GM12864 (cell line): ENCODE data around the gene RBM18.

Source experiments
- DNase-seq: peaks from one replicate; pipeline ENCODE4 v3.0.0-alpha.2; 2011; ENCODE audit warnings: low read depth
- H3K4me3 ChIP-seq: 2 replicates; pipeline ENCODE4 v1.5.1; 2011; ENCODE audit warnings: mild to moderate bottlenecking, low read depth, low read length, control low read depth
- TF ChIP-seq, protein P1 (sequence below): IDR thresholded peaks from 2 replicates; pipeline ENCODE4 v1.5.1; 2011; ENCODE audit warnings: low read depth, mild to moderate bottlenecking, moderate library complexity, low read length, control low read depth, inconsistent platforms; ENCODE audit errors: missing control alignments

The RBM18 gene

DNA sequence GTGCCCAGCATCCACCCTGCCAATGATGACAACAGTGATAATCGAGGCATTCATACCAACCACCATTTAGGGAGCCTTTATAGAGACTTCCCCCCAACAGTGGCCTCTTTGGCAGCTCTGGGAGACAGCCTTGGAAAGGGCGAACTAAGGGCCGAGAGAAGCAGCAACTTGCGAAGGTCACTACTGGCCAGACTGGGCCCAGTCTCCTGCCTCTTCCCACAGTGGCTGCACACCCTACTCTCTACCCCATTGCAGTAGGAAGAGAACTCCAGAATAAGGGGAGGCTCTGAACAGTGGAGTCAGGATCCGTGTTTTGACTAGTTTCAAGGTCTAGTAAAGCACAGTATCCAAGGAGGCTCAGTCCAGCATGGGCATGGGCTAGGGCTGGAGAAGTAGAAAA, 41.2 kb downstream of the RBM18 start:
- TF ChIP-seq, protein P1, sequence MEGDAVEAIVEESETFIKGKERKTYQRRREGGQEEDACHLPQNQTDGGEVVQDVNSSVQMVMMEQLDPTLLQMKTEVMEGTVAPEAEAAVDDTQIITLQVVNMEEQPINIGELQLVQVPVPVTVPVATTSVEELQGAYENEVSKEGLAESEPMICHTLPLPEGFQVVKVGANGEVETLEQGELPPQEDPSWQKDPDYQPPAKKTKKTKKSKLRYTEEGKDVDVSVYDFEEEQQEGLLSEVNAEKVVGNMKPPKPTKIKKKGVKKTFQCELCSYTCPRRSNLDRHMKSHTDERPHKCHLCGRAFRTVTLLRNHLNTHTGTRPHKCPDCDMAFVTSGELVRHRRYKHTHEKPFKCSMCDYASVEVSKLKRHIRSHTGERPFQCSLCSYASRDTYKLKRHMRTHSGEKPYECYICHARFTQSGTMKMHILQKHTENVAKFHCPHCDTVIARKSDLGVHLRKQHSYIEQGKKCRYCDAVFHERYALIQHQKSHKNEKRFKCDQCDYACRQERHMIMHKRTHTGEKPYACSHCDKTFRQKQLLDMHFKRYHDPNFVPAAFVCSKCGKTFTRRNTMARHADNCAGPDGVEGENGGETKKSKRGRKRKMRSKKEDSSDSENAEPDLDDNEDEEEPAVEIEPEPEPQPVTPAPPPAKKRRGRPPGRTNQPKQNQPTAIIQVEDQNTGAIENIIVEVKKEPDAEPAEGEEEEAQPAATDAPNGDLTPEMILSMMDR, result no peak
- no peak for DNase-seq
- no peak overlapping the region for H3K4me3 ChIP-seq

DNA sequence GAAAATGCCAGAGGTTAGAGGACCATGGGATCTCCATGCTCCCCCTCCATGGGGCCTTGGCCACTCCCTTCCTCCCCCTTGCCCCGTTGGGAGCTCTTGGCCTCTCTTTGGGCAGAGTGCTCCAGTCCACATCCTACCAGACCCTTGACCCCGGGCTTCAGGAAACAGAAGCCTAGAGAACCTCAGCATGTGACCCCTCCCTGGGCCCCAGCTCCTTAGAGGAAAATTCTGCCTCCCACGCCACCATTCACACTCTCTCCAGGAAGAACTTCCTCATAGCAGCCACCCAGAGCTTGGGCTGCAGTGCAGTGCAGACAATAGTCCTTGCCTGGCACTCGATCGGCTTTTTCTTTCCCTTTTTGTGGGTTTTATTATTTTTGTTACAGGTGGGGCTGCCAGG, 41.8 kb downstream of the RBM18 start:
- no peak overlapping the region for H3K4me3 ChIP-seq
- DNase-seq, result no peak
- TF ChIP-seq, protein P1, result no peak

DNA sequence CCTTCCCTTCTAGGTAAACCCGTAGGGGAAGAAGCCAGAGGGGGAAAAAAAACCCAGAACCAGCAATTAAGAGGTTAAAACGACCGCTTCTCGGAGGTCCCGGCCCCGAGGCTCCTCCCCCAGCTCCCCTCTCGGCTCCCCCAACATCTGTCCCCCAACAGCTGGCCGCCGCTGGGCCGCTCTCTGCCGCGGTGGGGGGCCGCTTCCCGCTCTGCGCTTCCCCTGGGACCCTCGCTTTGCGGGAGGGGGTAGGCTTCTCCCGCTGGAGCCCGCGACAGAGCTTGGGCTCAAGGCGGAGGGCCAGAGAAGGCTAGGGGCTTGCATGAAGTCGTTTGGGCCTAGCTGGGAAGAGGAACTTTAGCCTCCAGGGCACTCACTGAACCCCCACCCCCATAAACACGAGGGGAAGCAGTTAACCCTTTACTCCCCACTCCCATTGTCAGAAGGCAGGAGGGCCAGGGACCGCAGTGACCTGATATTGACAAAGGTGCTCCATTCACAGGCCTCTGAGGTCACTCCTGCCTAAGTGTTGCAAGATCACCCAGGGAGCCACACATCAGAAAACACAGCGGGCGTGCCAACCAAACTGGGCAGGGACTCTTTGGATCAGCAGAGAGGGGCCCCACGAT, 43.3 kb downstream of the RBM18 start:
- no peak overlapping the region for H3K4me3 ChIP-seq
- TF ChIP-seq, protein P1, result no peak
- DNase-seq, result no peak

DNA sequence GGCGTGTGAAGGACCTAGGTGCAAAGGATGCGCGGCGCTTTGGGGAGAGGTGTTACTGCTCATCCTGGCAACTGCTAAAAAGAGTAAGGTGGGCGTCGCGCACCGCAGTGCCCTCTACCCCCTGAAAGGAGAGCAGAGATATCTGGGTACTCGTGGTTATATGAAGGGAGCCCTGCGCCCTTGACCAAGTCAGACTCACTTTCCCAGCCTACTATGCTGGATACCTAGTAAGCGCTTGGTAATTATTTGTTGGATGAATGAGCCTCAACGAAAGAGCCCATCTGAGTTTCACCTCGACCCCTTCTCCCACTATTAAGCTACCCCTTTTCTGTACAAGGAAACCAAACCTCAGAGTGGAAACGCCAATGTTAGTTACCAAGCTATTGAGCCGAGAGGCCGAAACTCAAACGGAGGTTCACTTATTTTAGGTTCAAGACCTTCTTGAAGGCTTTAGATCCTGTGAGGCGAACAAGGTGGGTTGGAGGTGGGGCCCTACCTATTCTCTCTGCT, 43.9 kb downstream of the RBM18 start:
- TF ChIP-seq, protein P1, result no peak
- DNase-seq, result no peak
- no peak overlapping the region for H3K4me3 ChIP-seq

DNA sequence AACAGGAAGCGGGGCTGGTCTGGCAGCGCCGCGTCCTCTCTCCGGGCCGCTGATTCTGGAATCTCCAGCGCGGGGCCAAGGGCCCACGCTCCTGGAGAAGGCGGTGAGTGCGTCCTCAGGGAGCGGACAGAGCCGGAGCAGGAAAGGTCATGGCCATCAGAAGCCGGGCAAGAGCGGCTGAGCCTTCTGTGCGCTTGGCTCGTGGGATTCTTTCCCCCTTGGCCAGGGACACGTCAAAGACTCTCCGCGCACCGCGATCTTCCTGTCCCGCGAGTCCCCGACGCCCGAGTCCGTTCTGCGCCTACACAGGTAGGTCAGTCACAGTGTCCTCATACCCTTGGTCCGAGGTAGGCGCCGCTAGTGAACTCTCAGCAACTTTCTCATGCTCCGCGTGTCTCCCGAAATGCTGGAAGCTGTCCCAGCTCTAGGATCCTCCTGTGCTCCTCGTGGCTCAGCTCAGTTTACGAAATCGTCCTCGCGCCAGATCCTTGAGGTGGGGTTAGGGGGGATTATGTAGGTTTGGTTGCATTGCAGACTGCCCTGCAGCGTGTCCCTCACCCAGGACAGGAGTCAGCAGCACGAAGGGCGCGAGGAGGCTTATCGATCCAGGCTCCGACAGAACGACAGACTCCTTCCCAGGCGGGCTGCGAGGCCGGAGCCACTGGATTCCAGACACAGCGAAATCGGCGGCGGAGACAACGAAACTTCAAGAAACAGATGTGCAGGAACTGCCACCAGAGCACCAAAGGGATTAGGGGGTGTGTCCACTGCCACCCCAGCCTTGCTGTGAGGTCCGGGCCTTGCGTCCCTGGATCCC, 44.6 kb downstream of the RBM18 start:
- no peak for DNase-seq
- H3K4me3 ChIP-seq, result no peak overlapping the region
- TF ChIP-seq, protein P1, result no peak

DNA sequence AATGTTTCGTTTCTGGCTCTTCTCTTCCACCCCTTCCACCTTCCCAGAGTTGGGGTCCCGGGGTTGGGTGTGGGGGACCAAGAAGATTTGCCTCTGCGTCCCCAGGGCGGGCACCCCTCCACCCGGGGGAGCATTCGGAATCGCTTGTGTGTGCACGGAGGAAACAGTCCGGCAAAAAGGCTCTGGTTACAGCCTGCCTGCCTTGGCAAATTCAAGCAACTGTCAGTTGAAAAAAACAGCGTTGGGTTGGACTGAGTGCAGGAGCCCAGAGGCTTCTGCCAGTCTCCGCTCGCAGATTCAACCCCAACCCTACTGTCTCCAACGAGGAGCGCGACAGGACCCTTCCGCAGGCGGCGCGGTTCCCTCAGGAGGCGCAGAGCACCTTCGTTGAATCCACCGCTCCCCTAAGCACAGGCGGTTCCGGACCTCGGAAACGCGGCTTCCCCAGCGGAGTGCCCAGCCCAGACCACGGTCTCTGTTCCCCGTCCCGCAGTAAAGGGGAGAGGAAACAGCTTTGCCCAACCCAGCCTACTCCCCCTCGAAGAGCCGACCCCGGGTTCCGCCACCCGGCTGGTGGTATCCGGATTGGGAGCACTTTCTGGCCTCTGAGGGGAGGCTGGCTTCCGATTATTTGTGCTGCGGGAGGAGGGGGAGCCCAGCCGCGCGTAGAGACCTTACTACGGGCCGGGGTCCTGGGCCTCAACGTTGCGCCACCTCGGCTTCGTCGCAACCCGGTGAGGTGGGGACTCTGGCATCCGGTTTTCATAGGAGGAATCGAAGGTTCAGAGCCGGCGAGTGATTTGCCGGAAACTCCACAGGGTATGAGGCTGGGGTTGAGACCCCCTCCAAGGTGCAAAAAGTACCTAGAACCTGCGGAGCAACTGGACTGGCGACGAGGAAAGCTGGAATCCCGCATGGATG, 45.4 kb downstream of the RBM18 start:
- no peak for DNase-seq
- TF ChIP-seq, protein P1, result no peak
- no peak overlapping the region for H3K4me3 ChIP-seq
